HepG2 (cell line): ENCODE measurements around the gene SNX9. TPM values are rescaled to one million over a fixed set of nuclear protein-coding genes. Genes with fewer than 3 reads are reported as not detected.

Experiments used
- GATAD1 ChIP-seq: IDR thresholded peaks from 2 replicates; pipeline ENCODE4 v1.6.1; 2016; ENCODE audit warnings: missing genetic modification reagents, missing compliant biosample characterization
- GATAD2A ChIP-seq: IDR thresholded peaks from 2 replicates; pipeline ENCODE4 v1.6.1; 2016
- HCFC1 ChIP-seq: fragments of 150-350 bp; IDR thresholded peaks from 2 replicates; pipeline ENCODE4 v1.6.1; 2014; ENCODE audit warnings: low read depth, low read length
- HNRNPL ChIP-seq: fragments of 200-400 bp; formaldehyde crosslinking; IDR thresholded peaks from 2 replicates; pipeline ENCODE4 v1.6.1; 2017; ENCODE audit warnings: mild to moderate bottlenecking, low read depth, low read length
- NKX3-1 ChIP-seq: sonication (generic); formaldehyde crosslinking; IDR thresholded peaks from 2 replicates; pipeline ENCODE4 v1.5.0; 2020; ENCODE audit warnings: missing genetic modification reagents
- RBM39 ChIP-seq: fragments of 200-400 bp; formaldehyde crosslinking; IDR thresholded peaks from one replicate; pipeline ENCODE4 v1.6.1; 2018; ENCODE audit warnings: antibody characterized with exemption, mild to moderate bottlenecking, low read depth, low read length; ENCODE audit not compliant: poor library complexity, severe bottlenecking
- RORA ChIP-seq: sonication (generic); formaldehyde crosslinking; IDR thresholded peaks from 2 replicates; pipeline ENCODE4 v1.5.0; 2020; ENCODE audit warnings: mild to moderate bottlenecking, missing genetic modification reagents, moderate library complexity
- SP5 ChIP-seq: IDR thresholded peaks from 2 replicates; pipeline ENCODE4 v1.6.1; 2016; ENCODE audit warnings: low read depth, borderline replicate concordance
- SRSF1 ChIP-seq: fragments of 200-400 bp; formaldehyde crosslinking; optimal IDR thresholded peaks from 2 replicates; pipeline ENCODE3; 2017; ENCODE audit warnings: mild to moderate bottlenecking, low read depth, low read length, moderate library complexity
- THAP11 ChIP-seq: IDR thresholded peaks from 2 replicates; pipeline ENCODE4 v1.6.1; 2016; ENCODE audit warnings: missing biosample characterization, missing genetic modification reagents
- ZMAT3 ChIP-seq: sonication (generic); formaldehyde crosslinking; conservative IDR thresholded peaks from 2 replicates; pipeline ENCODE4 v1.7.0; 2021; ENCODE audit warnings: missing genetic modification reagents
- ZNF354B ChIP-seq: sonication (generic); formaldehyde crosslinking; IDR thresholded peaks from 2 replicates; pipeline ENCODE4 v1.8.0; 2022; ENCODE audit warnings: mild to moderate bottlenecking, missing genetic modification reagents
- ZNF629 ChIP-seq: sonication (generic); formaldehyde crosslinking; conservative IDR thresholded peaks from 2 replicates; pipeline ENCODE4 v1.5.0; 2020; ENCODE audit warnings: missing genetic modification reagents
- polyA plus RNA-seq, 8 experiments: library from polyadenylated mRNA; depleted of rRNA in 3 of 8; stranded (reverse) in 7 of 8; unstranded in 1 of 8; fragments of >200 nt; fragmentation: Illumina TruSeq in 4 of 8; extraction: Trizol in 4 of 8; gene quantifications; 2 replicates each; pipeline versions ENCODE4 v1.2.1 to v1.2.3, GENCODE V29; 2011 to 2016; ENCODE audit warnings: low read depth in 4 of 8, missing spikeins in 1 of 8, mixed read lengths in 1 of 8; ENCODE audit not compliant: insufficient read depth in 1 of 8
- total RNA-seq, 5 experiments: library from RNA; depleted of rRNA; stranded (reverse); fragments of >200 nt; fragmentation: Illumina TruSeq; extraction: Trizol; gene quantifications; 2 replicates each; pipeline ENCODE4 v1.2.3, GENCODE V29; 2016; ENCODE audit warnings: low read depth in 1 of 5
- TF ChIP-seq, protein P1 (sequence below): sonication (generic); formaldehyde crosslinking; IDR thresholded peaks from 2 replicates; pipeline ENCODE4 v1.5.0; 2020; ENCODE audit warnings: mild to moderate bottlenecking, missing genetic modification reagents
- TF ChIP-seq, protein P2 (sequence below): IDR thresholded peaks from 2 replicates; pipeline ENCODE4 v1.6.1; 2012; ENCODE audit warnings: inconsistent platforms
- TF ChIP-seq, protein P3 (sequence below): sonication (generic); formaldehyde crosslinking; conservative IDR thresholded peaks from 2 replicates; pipeline ENCODE4 v1.8.0; 2022; ENCODE audit warnings: low read depth, missing genetic modification reagents
- TF ChIP-seq, protein P4 (sequence below): sonication (generic); formaldehyde crosslinking; IDR thresholded peaks from 2 replicates; pipeline ENCODE4 v1.8.1; 2022; ENCODE audit warnings: mild to moderate bottlenecking, missing genetic modification reagents
- TF ChIP-seq, protein P5 (sequence below): IDR thresholded peaks from 2 replicates; pipeline ENCODE4 v1.6.1; 2016; ENCODE audit warnings: missing genetic modification reagents, missing compliant biosample characterization
- TF ChIP-seq, protein P6 (sequence below): sonication (generic); formaldehyde crosslinking; IDR thresholded peaks from 2 replicates; pipeline ENCODE4 v1.5.1; 2020; ENCODE audit warnings: missing genetic modification reagents, mild to moderate bottlenecking, borderline replicate concordance
- TF ChIP-seq, protein P7 (sequence below): sonication (generic); formaldehyde crosslinking; IDR thresholded peaks from 2 replicates; pipeline ENCODE4 v1.5.0; 2020; ENCODE audit warnings: mild to moderate bottlenecking, missing genetic modification reagents

SNX9 gene
- total and polyA plus RNA-seq, 2 of the 13 experiments (the other 11 are each of a cell fraction or from before 2014, with no cell fraction given): 21.9 to 36.0 TPM

DNA sequence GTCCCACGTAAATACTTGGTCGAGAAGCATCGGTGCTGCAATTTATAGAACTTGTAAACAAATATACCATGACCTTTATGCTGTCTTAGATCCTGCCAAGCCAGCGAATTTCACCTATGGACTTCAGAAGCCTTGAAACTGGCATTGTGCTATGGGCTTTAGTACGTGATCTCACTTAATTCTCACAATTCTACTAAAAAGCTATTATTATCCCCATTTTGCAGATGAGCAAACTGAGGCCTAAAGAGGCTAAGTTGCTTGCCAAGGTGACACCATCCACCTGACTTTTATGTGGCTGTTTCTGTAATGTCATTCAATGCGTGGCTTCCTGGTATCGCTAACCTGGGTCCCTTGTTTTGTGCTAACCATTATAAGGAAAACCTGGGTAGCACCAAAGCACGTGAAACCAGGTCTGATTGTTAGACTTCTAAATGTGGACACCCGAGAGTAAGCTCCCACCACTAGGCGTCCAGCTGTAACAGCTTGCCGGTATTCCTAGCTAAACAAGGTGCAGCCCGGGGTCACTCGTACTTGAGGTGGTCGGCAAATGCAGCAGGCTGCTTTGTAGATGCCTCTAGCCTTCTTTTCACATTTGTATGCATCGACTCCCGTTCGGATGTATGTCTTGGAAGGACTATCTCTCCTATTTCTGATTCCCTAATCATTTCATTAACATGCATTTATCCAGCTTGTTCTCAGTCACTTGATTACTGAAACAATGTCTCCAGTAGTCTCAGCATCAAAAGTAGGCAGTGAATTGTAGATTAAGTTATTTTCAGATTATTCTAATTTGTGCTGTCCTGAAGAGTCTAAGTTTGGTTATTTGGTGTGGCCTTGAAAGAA, 159.7 kb downstream of the SNX9 start (continued):
- TF ChIP-seq, protein P1, sequence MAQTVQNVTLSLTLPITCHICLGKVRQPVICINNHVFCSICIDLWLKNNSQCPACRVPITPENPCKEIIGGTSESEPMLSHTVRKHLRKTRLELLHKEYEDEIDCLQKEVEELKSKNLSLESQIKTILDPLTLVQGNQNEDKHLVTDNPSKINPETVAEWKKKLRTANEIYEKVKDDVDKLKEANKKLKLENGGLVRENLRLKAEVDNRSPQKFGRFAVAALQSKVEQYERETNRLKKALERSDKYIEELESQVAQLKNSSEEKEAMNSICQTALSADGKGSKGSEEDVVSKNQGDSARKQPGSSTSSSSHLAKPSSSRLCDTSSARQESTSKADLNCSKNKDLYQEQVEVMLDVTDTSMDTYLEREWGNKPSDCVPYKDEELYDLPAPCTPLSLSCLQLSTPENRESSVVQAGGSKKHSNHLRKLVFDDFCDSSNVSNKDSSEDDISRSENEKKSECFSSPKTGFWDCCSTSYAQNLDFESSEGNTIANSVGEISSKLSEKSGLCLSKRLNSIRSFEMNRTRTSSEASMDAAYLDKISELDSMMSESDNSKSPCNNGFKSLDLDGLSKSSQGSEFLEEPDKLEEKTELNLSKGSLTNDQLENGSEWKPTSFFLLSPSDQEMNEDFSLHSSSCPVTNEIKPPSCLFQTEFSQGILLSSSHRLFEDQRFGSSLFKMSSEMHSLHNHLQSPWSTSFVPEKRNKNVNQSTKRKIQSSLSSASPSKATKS: no peak; the same call in 1 of the 2 replicates
- TF ChIP-seq RORA (CRISPR knock-in tag) (no peak), HCFC1 (no peak), SRSF1 (no peak), RBM39 (no peak), ZNF629 (CRISPR knock-in tag) (peak; percentile 100), HNRNPL (no peak), SP5 (CRISPR knock-in tag) (no peak; the same call in 1 of the 2 replicates), GATAD1 (no peak; the same call in 1 of the 2 replicates), GATAD2A (CRISPR knock-in tag) (peak; percentile 50; the same call in 1 of the 2 replicates), NKX3-1 (CRISPR knock-in tag) (0 out of 2 replicates have a peak, but pooled peaks have one; percentile 27), ZMAT3 (CRISPR knock-in tag) (no peak; the same call in 1 of the 2 replicates), THAP11 (CRISPR knock-in tag) (no peak), ZNF354B (CRISPR knock-in tag) (no peak)
- TF ChIP-seq, protein P2, sequence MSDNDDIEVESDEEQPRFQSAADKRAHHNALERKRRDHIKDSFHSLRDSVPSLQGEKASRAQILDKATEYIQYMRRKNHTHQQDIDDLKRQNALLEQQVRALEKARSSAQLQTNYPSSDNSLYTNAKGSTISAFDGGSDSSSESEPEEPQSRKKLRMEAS: peak; percentile 63; the same call in 1 of the 2 replicates
- TF ChIP-seq, protein P3, sequence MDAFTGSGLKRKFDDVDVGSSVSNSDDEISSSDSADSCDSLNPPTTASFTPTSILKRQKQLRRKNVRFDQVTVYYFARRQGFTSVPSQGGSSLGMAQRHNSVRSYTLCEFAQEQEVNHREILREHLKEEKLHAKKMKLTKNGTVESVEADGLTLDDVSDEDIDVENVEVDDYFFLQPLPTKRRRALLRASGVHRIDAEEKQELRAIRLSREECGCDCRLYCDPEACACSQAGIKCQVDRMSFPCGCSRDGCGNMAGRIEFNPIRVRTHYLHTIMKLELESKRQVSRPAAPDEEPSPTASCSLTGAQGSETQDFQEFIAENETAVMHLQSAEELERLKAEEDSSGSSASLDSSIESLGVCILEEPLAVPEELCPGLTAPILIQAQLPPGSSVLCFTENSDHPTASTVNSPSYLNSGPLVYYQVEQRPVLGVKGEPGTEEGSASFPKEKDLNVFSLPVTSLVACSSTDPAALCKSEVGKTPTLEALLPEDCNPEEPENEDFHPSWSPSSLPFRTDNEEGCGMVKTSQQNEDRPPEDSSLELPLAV (CRISPR knock-in tag): no peak
- TF ChIP-seq, protein P4, sequence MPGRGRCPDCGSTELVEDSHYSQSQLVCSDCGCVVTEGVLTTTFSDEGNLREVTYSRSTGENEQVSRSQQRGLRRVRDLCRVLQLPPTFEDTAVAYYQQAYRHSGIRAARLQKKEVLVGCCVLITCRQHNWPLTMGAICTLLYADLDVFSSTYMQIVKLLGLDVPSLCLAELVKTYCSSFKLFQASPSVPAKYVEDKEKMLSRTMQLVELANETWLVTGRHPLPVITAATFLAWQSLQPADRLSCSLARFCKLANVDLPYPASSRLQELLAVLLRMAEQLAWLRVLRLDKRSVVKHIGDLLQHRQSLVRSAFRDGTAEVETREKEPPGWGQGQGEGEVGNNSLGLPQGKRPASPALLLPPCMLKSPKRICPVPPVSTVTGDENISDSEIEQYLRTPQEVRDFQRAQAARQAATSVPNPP: no peak
- TF ChIP-seq, protein P5, sequence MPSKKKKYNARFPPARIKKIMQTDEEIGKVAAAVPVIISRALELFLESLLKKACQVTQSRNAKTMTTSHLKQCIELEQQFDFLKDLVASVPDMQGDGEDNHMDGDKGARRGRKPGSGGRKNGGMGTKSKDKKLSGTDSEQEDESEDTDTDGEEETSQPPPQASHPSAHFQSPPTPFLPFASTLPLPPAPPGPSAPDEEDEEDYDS (CRISPR knock-in tag): peak; percentile 48; the same call in 1 of the 2 replicates
- TF ChIP-seq, protein P6, sequence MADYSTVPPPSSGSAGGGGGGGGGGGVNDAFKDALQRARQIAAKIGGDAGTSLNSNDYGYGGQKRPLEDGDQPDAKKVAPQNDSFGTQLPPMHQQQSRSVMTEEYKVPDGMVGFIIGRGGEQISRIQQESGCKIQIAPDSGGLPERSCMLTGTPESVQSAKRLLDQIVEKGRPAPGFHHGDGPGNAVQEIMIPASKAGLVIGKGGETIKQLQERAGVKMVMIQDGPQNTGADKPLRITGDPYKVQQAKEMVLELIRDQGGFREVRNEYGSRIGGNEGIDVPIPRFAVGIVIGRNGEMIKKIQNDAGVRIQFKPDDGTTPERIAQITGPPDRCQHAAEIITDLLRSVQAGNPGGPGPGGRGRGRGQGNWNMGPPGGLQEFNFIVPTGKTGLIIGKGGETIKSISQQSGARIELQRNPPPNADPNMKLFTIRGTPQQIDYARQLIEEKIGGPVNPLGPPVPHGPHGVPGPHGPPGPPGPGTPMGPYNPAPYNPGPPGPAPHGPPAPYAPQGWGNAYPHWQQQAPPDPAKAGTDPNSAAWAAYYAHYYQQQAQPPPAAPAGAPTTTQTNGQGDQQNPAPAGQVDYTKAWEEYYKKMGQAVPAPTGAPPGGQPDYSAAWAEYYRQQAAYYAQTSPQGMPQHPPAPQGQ (CRISPR knock-in tag): no peak
- TF ChIP-seq, protein P7, sequence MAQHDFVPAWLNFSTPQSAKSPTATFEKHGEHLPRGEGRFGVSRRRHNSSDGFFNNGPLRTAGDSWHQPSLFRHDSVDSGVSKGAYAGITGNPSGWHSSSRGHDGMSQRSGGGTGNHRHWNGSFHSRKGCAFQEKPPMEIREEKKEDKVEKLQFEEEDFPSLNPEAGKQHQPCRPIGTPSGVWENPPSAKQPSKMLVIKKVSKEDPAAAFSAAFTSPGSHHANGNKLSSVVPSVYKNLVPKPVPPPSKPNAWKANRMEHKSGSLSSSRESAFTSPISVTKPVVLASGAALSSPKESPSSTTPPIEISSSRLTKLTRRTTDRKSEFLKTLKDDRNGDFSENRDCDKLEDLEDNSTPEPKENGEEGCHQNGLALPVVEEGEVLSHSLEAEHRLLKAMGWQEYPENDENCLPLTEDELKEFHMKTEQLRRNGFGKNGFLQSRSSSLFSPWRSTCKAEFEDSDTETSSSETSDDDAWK: no peak
